G401.6 (cell line): ENCODE measurements around the gene STX12.
"Not testable (repeated sequence)": the region's sequence is repeated elsewhere in the genome, so short reads cannot be mapped to it uniquely, and the experiment has no call there.

Experiments
- FAIRE-seq: peaks from 2 replicates; lab custom pipeline; 2012; peaks lifted over from hg19 to GRCh38; lab: Jason Lieb, UNC

Gene STX12

GRCh38 chr1:27868932-27869718, 96.1 kb downstream of the STX12 start:
- FAIRE-seq, result no peak

GRCh38 chr1:27869719-27870085, 96.7 kb downstream of the STX12 start:
- FAIRE-seq, result no peak

- not testable (repeated sequence) for FAIRE-seq
These were observed 98.1 kb downstream of the STX12 start for GRCh38 chr1:27871076-27871475.

GRCh38 chr1:27872059-27872801, 99.2 kb downstream of the STX12 start, which contains the start of gene THEMIS2:
Gene THEMIS2 (plus strand): TSS chr1:27872544. CDS start chr1:27872572, 28 bp downstream.
- no peak for FAIRE-seq

GRCh38 chr1:27872802-27873551, 100.0 kb downstream of the STX12 start:
- FAIRE-seq, result no peak

GRCh38 chr1:27873671-27874384, 100.8 kb downstream of the STX12 start:
- no peak for FAIRE-seq
